Upper lobe of left lung (tissue), 6 donors: ENCODE measurements around the gene PRXL2C. TPM values are rescaled to one million over a fixed set of nuclear protein-coding genes. Genes with fewer than 3 reads are reported as not detected.

ENCODE experiments used
- ATAC-seq, 2 donors: fragments of 200-7000 bp; cut with Tn5 transposase; one replicate each; pipeline ENCODE4 v1.9.1; 2022; ENCODE audit warnings: mild to moderate bottlenecking in 2 of 2, moderate library complexity in 2 of 2; ENCODE audit not compliant: low FRiP score in 2 of 2
- DNase-seq, 2 donors: peaks; one replicate each; pipeline ENCODE4 v3.0.0-alpha.2; 2019 to 2020
- H3K27ac ChIP-seq, 4 donors: fragments of 200-600 bp; sonication (generic); one replicate each; pipeline ENCODE4 v1.5.1; 2016 to 2019
- H3K27me3 ChIP-seq, 4 donors: fragments of 200-600 bp; sonication (generic); one replicate each; pipeline ENCODE4 v1.5.1; 2017 to 2019
- H3K36me3 ChIP-seq, 4 donors: fragments of 200-600 bp; sonication (generic); one replicate each; pipeline ENCODE4 v1.5.1; 2016 to 2019
- H3K4me1 ChIP-seq, 4 donors: fragments of 200-600 bp; sonication (generic); one replicate each; pipeline ENCODE4 v1.5.1; 2018 to 2019
- H3K4me3 ChIP-seq, 4 donors: fragments of 200-600 bp; sonication (generic); one replicate each; pipeline ENCODE4 v1.5.1; 2017 to 2019; ENCODE audit warnings: mild to moderate bottlenecking in 2 of 4, moderate library complexity in 1 of 4
- H3K9me3 ChIP-seq, 4 donors: fragments of 200-600 bp; sonication (generic); one replicate each; pipeline ENCODE4 v1.5.1; 2018 to 2019
- CTCF ChIP-seq, 6 experiments: fragments of 450-650 bp in 4 of 6; fragments of 200-600 bp in 2 of 6; sonication (generic) in 2 of 6; IDR thresholded peaks; one replicate each; pipeline ENCODE4 v1.5.1; 2016 to 2019; ENCODE audit warnings: antibody characterized with exemption in 6 of 6
- EP300 ChIP-seq, 4 donors: sonication (generic); formaldehyde crosslinking; IDR thresholded peaks; one replicate each; pipeline ENCODE4 v1.5.1; 2017; ENCODE audit warnings: antibody characterized with exemption in 4 of 4, control low read depth in 2 of 4
- POLR2A ChIP-seq, 4 donors: fragments of 450-650 bp; IDR thresholded peaks; one replicate each; pipeline ENCODE4 v1.5.1; 2016 to 2017; ENCODE audit warnings: antibody characterized with exemption in 4 of 4, mild to moderate bottlenecking in 2 of 4
- POLR2AphosphoS5 ChIP-seq, 2 donors: sonication (generic); formaldehyde crosslinking; IDR thresholded peaks; one replicate each; pipeline ENCODE4 v1.5.1; 2017; ENCODE audit warnings: antibody characterized with exemption in 2 of 2
- WGBS, 2 donors: methylation state at CpG; one replicate each; pipeline ENCODE4 v1.1.5; 2017 to 2018; 5-methylcytosine and 5-hydroxymethylcytosine counted together
- total RNA-seq, 6 donors: library from RNA; depleted of rRNA in 4 of 6; stranded (reverse); fragments of >200 nt in 4 of 6; gene quantifications; one replicate each; pipeline versions ENCODE4 v1.1.0 to v1.2.1, GENCODE V29; 2016 to 2021
- donor health status: DM: no; HTN: no; CAD: no; lungs with moderate emphysema.
- donor health status: DM: no; HTN: yes; CAD: no; lungs with severe emphysema.

The PRXL2C gene
- total RNA-seq, 6 donors from 2014 or later, result 3.8 to 32.7 (median 23.9) TPM

GRCh38 chr9:96651626-96652025, 3.5 kb downstream of the PRXL2C start:
- TF ChIP-seq EP300 (IDR thresholded peaks at IDR 0.05), result no peak
- TF ChIP-seq CTCF (IDR thresholded peaks at IDR 0.05), result no peak
- no peak for TF ChIP-seq POLR2A (IDR thresholded peaks at IDR 0.05)
- ATAC-seq (no peak), DNase-seq (no peak)
- H3K27me3 ChIP-seq, result no peaks in the 10 kb centered on the region
- no peak overlapping the region for H3K27ac ChIP-seq
- H3K36me3 ChIP-seq, result peaks cover 7 to 45% (median 16%) of the 10 kb centered on the region in 4 donors
- no peak overlapping the region for H3K4me3 ChIP-seq
- H3K4me1 ChIP-seq, result peaks cover 8 to 22% (median 10%) of the 10 kb centered on the region in 4 donors
- no peaks in the 10 kb centered on the region for H3K9me3 ChIP-seq

- Histone ChIP-seq H3K9me3 (no peaks in the 10 kb centered on the region), H3K27me3 (no peaks in the 10 kb centered on the region), H3K4me1 (peaks cover 8 to 14% (median 12%) of the 10 kb centered on the region in 4 donors), H3K36me3 (peaks cover 8 to 61% (median 20%) of the 10 kb centered on the region in 4 donors), H3K27ac (no peak overlapping the region), H3K4me3 (no peak overlapping the region)
- ATAC-seq (no peak), DNase-seq (no peak)
- WGBS, 2 donors, result 84% methylated on average over 1 of the region's 1 CpG
- TF ChIP-seq POLR2AphosphoS5 (IDR thresholded peaks at IDR 0.05) (no peak), EP300 (IDR thresholded peaks at IDR 0.05) (no peak), POLR2A (IDR thresholded peaks at IDR 0.05) (no peak), CTCF (IDR thresholded peaks at IDR 0.05) (no peak)
These were observed 5.3 kb downstream of the PRXL2C start for GRCh38 chr9:96649620-96650324.

- Histone ChIP-seq H3K36me3 (peaks cover 8 to 88% (median 28%) of the 10 kb centered on the region in 4 donors), H3K9me3 (no peaks in the 10 kb centered on the region), H3K27me3 (no peaks in the 10 kb centered on the region), H3K4me1 (peaks cover 0 to 6% (median 4%) of the 10 kb centered on the region in 4 donors), H3K4me3 (no peak overlapping the region), H3K27ac (peak overlapping the region; percentile 44 to 78 (median 51))
- WGBS, 2 donors, result 48 to 65% methylated on average over 13 of the region's 13 CpGs
- peak; percentile 9 to 40 for TF ChIP-seq POLR2AphosphoS5 (IDR thresholded peaks at IDR 0.05)
- no peak for TF ChIP-seq CTCF (IDR thresholded peaks at IDR 0.05)
- TF ChIP-seq POLR2A (IDR thresholded peaks at IDR 0.05), result no peak
- peak in 1 of 4 donors; percentile 6 for TF ChIP-seq EP300 (IDR thresholded peaks at IDR 0.05)
- ATAC-seq (peak; percentile 61 to 86), DNase-seq (peak in 1 of 2 donors; percentile 29)
These were observed 8.8 kb downstream of the PRXL2C start for GRCh38 chr9:96646081-96646991.

- WGBS, 2 donors, result 75 to 82% methylated on average over 2 of the region's 2 CpGs
- TF ChIP-seq POLR2AphosphoS5 (IDR thresholded peaks at IDR 0.05), result no peak
- TF ChIP-seq POLR2A (IDR thresholded peaks at IDR 0.05), result no peak
- no peak for TF ChIP-seq EP300 (IDR thresholded peaks at IDR 0.05)
- no peak for TF ChIP-seq CTCF (IDR thresholded peaks at IDR 0.05)
- no peak for ATAC-seq
- no peak overlapping the region for H3K4me3 ChIP-seq
- DNase-seq, result no peak
- H3K27ac ChIP-seq, result no peak overlapping the region
- peaks cover 0 to 6% (median 4%) of the 10 kb centered on the region in 4 donors for H3K4me1 ChIP-seq
- peaks cover 0 to 72% (median 17%) of the 10 kb centered on the region in 4 donors for H3K36me3 ChIP-seq
- no peaks in the 10 kb centered on the region for H3K27me3 ChIP-seq
- H3K9me3 ChIP-seq, result no peaks in the 10 kb centered on the region
These were observed 11.0 kb downstream of the PRXL2C start for GRCh38 chr9:96644137-96644536.
